LNCaP clone FGC (cell line): ENCODE results near the gene HNRNPUL2.
A peak's percentile ranks its signal among the peaks of the same experiment; 100 is the strongest.
"Not testable (repeated sequence)": the region's sequence is repeated elsewhere in the genome, so short reads cannot be mapped to it uniquely, and the experiment has no call there.

Experiments used
- DNase-seq: peaks from one replicate; pipeline ENCODE4 v3.0.0-alpha.2; 2011; ENCODE audit warnings: low read depth
- H3K4me3 ChIP-seq: 2 replicates; pipeline ENCODE4 v1.5.1; 2011; ENCODE audit warnings: mild to moderate bottlenecking, low read depth, low read length, control low read depth
- TF ChIP-seq, protein P1 (sequence below): IDR thresholded peaks from 2 replicates; pipeline ENCODE4 v1.5.1; 2012; ENCODE audit warnings: mild to moderate bottlenecking; ENCODE audit not compliant: control insufficient read depth, insufficient read depth; ENCODE audit errors: extremely low read depth

The HNRNPUL2 gene

DNA sequence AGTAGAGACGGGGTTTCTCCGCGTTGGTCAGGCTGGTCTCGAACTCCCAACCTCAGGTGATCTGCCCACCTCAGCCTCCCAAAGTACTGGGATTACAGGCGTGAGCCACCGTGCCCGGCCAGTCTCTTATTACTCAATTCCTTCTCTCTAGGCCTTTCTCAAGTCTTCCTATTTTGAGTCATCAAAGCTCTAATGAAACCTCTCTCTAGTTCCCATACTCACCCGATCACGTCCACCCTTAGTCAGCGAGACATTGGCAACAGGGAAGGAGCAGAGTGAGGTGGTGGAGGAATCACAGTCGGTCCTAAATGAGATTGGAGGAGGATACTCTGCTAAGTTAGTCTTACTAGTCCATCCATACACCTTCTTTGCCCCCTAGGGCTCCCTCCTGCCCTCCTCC lies 25.0 kb downstream of the HNRNPUL2 start:
- DNase-seq = no peak
- TF ChIP-seq, protein P1, sequence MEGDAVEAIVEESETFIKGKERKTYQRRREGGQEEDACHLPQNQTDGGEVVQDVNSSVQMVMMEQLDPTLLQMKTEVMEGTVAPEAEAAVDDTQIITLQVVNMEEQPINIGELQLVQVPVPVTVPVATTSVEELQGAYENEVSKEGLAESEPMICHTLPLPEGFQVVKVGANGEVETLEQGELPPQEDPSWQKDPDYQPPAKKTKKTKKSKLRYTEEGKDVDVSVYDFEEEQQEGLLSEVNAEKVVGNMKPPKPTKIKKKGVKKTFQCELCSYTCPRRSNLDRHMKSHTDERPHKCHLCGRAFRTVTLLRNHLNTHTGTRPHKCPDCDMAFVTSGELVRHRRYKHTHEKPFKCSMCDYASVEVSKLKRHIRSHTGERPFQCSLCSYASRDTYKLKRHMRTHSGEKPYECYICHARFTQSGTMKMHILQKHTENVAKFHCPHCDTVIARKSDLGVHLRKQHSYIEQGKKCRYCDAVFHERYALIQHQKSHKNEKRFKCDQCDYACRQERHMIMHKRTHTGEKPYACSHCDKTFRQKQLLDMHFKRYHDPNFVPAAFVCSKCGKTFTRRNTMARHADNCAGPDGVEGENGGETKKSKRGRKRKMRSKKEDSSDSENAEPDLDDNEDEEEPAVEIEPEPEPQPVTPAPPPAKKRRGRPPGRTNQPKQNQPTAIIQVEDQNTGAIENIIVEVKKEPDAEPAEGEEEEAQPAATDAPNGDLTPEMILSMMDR = no peak

DNA sequence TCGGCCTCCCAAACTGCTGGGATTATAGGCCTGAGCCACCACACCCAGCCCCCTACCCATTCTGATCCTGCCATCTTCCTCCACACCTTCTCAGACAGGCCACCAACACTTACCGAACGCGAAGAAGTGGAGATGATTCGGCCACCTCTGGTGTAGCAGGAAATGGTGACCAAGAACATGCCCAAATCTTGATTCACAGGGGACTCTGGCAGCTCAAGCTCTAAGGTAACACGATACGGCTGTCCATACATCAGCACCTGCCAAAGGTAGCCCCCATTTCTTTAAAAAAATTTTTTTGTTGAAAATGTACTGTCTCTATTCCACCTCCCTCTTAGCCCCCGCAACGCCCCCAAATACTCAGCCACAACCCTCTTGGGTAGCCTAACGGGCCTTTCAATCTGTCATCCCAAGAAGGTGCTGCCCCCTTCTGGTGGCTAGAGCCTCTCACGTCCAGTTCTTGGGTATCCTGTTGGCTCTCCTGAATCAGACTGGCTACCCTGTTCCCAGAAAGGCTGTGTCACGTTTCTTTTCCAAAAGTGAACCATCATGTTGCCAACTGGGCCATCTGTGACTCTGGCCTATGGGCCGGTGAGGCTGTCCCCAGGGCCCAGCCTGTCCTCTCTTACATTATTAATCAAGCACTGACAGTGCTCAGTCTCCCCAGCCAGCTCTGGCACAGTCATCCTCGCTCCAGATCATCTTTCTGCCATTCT lies 32.6 kb downstream of the HNRNPUL2 start:
- H3K4me3 ChIP-seq = no peak overlapping the region
- TF ChIP-seq, protein P1 = peak; percentile 73
- DNase-seq = no peak

More for the DNA sequence above, 25.0 kb downstream of the HNRNPUL2 start:
- no peak overlapping the region for H3K4me3 ChIP-seq

DNA sequence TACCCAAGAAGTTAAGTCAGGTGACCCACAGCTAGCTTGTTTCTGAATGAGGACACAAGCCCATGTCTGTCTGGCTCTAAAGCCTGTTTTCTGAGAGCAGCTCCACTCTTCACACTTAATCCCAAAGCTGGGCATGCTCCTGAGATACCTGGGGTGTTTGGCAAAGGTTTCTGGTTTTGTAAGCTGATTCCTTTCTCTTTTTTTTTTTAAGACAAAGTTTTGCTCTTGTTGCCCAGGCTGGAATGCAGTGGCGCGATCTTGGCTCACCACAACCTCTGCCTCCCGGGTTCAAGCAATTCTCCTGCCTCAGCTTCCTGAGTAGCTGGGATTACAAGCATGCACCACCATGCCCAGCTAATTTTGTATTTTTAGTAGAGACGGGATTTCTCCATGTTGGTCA lies 33.6 kb downstream of the HNRNPUL2 start:
- not testable (repeated sequence) for DNase-seq, H3K4me3 ChIP-seq

DNA sequence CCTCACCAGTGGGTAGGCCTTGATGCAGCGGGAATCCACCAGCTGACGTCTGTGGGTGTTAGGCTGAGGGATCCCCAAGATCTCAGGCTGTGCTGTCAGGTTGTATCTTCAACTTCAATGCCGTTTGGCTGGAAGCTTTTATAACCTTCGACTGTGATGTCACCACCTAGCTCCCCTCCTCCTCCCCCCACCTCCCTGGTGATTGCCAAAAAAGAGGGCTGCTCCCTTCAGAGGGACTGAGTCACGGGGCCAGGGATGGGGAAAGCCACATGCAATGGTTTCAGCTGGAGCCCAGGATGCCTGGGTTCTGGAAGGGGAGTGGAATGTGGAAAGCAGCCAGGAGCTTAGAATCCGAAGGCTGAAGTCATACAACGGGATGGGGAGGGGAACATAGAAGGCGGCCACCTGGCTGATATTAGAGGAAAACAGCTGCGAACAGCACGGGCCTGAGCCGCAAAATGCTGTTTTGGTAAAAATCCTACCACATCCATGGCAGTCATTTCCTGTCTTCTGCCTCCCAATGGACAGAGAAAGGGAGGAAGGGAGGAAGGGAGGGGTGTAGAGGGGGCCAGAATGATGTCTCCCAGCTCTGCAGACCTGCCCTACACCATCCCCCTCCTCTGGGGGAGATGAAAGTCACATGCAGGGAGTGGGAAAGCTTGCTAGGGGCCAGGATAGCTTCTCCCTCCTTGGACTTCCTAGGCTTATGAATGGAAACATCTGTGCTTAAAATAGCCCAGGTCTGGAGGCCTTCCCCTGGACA lies 37.7 kb downstream of the HNRNPUL2 start, which contains the start of gene LRRN4CL:
TSS of gene LRRN4CL (minus strand) at position 110 of the 763 bp plus-strand sequence. CDS start 1,022 bp downstream, outside the sequence.
- TF ChIP-seq, protein P1 = no peak
- no peak within 1 kb of the TSS for H3K4me3 ChIP-seq
- no peak for DNase-seq

DNA sequence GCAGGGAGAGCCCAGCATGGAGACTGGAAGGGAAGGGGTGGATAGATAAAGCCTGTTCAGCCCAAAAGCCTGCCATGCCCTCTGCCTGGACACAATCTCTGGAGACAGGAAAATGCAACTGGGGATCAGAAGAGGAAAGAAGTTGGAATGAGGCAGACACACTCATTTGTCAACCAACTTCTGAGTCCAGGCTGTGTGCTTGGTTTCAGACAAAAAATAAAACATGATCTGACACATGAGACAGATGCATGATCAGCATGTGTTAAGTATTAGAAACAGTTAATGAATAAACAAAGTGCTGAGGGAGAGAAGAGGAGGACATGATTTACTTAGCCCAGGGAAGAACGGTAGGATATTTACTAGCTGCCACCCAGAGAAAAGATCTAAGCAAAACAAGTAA lies 38.8 kb downstream of the HNRNPUL2 start:
- TF ChIP-seq, protein P1 = no peak
- no peak for DNase-seq
- H3K4me3 ChIP-seq = no peak overlapping the region

DNA sequence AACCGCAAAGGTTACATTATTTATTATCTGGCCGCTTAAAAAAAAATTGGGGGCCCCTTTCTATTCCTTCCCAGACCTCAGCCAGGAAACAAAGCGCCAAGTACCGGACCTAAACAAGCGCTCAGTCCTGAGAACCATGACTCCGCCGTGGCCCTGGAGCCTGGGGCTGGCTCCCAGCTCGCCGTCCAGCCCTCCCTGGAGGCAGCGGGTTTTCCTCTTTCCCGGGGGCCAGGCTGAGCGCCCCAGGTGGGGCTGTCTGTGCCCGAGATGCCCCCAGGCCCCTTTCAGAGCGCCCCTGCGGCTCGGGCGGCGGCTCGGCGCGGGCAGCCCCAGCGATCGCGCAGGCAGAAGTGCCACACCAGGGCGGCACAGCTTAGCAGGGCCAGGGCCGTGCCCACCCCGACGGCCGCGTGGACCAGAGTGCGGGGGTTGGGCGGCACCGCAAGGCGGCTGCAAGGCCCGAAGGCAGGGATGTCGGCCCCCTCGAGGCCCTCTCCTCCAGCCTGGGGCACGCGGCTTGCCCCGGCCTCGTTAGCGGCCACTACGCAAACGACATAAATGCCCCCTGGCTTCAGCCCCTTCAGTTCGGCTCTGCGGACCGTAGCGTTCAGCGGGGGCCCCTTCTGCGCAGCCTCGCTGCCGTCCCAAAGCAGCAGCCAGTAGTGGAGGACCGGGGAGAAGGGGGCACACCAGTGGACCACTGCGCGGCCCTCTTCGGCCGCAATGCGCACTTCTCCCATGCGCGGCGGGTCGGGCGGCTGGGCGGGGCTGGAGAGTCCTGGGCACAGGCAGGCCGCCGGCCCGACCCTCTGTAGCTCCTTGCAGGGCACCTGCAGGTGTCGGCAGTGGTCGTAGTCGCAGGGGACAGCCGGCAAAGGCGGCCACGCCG lies 39.5 kb downstream of the HNRNPUL2 start:
- H3K4me3 ChIP-seq = no peak overlapping the region
- TF ChIP-seq, protein P1 = no peak
- no peak for DNase-seq

DNA sequence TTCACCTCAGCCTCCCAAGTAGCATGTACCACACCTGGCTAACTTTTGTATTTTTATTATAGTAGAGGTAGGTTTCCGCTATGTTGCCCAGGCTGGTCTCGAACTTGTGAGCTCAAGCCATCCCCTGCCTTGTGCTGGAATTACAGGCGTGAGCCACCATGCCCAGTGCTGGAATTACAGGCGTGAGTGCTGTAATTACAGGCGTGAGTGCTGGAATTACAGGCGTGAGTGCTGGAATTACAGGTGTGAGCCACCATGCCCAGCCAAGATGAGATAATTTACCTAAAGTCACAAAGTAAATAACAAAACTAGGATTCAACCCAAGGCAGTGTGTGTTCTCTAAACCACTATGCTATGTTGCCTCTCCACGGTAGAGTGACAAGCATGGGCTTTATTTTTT lies 44.7 kb downstream of the HNRNPUL2 start:
- H3K4me3 ChIP-seq = no peak overlapping the region
- DNase-seq = no peak
- TF ChIP-seq, protein P1 = no peak
